B cell (primary cell): Measurements from ENCODE around the gene GNA15. TPM values are rescaled to one million over a fixed set of nuclear protein-coding genes. Genes with fewer than 3 reads are reported as not detected.

ENCODE experiments used
- ATAC-seq: fragments of 200-7000 bp; cut with Tn5 transposase; one replicate; pipeline ENCODE4 v1.10.0; 2021; ENCODE audit warnings: low read depth, mild to moderate bottlenecking, moderate number of reproducible peaks, moderate library complexity
- CTCF ChIA-PET: fragments of 350-600 bp; sonication (Branson Sonifier 250); formaldehyde crosslinking; loops from one replicate; lab custom pipeline; 2021; ENCODE audit warnings: antibody characterized with exemption, inconsistent platforms; lab: Charles Lee
- POLR2A ChIA-PET: fragments of 350-600 bp; sonication (Branson Sonifier 250); formaldehyde crosslinking; loops from one replicate; lab custom pipeline; 2021; ENCODE audit warnings: antibody characterized with exemption; lab: Charles Lee
- DNase-seq: peaks from one replicate; pipeline ENCODE4 v3.0.0; 2013
- H2AFZ ChIP-seq: 2 replicates; pipeline ENCODE4 v1.6.1; 2012; ENCODE audit warnings: mild to moderate bottlenecking, low read depth, low read length; ENCODE audit not compliant: insufficient read depth, poor library complexity, severe bottlenecking
- H3K27ac ChIP-seq, 2 donors: 1 replicate in 1 of 2; 2 replicates in 1 of 2; pipeline ENCODE4 v1.5.1; 2012 to 2013; ENCODE audit warnings: low read length in 2 of 2, mild to moderate bottlenecking in 2 of 2, moderate library complexity in 1 of 2
- H3K27me3 ChIP-seq, 4 experiments: fragments of 200-600 bp in 1 of 4; sonication (generic) in 1 of 4; replicated peaks in 1 of 4; 1 replicate in 2 of 4; 2 replicates in 2 of 4; pipeline versions ENCODE4 v1.6.1 to v1.7.0; 2013 to 2016; ENCODE audit warnings: low read length in 3 of 4, mild to moderate bottlenecking in 2 of 4, mixed read lengths in 1 of 4, moderate library complexity in 1 of 4; ENCODE audit not compliant: insufficient read depth in 4 of 4, control insufficient read depth in 3 of 4; ENCODE audit errors: control extremely low read depth in 1 of 4
- H3K36me3 ChIP-seq, 2 experiments: replicated peaks in 1 of 2; 1 replicate in 1 of 2; 2 replicates in 1 of 2; pipeline versions ENCODE4 v1.6.1 to v1.7.1; 2013; ENCODE audit warnings: low read length in 1 of 2; ENCODE audit not compliant: insufficient read depth in 2 of 2, control insufficient read depth in 1 of 2; ENCODE audit errors: control extremely low read depth in 1 of 2, extremely low read depth in 1 of 2
- H3K4me1 ChIP-seq, 2 donors: fragments of 200-600 bp in 1 of 2; sonication (generic) in 1 of 2; 1 replicate in 1 of 2; 2 replicates in 1 of 2; pipeline versions ENCODE4 v1.5.1 to v1.6.1; 2013 to 2017; ENCODE audit warnings: low read length in 2 of 2; ENCODE audit not compliant: control insufficient read depth in 2 of 2, insufficient read depth in 2 of 2
- H3K4me2 ChIP-seq: replicated peaks from 2 replicates; pipeline ENCODE3; 2012; ENCODE audit warnings: mild to moderate bottlenecking, low read depth, low read length; ENCODE audit not compliant: poor library complexity, severe bottlenecking
- H3K4me3 ChIP-seq, 5 experiments: fragments of 200-600 bp in 1 of 5; sonication (generic) in 1 of 5; 1 replicate in 3 of 5; 2 replicates in 2 of 5; pipeline versions ENCODE4 v1.5.1 to v1.7.0; 2011 to 2016; ENCODE audit warnings: low read length in 4 of 5, mild to moderate bottlenecking in 4 of 5, low read depth in 2 of 5, control low read depth in 1 of 5, moderate library complexity in 1 of 5; ENCODE audit not compliant: insufficient read depth in 1 of 5; ENCODE audit errors: control extremely low read depth in 1 of 5, extremely low read depth in 1 of 5
- H3K79me2 ChIP-seq: fragments of 200-600 bp; sonication (generic); one replicate; pipeline ENCODE4 v1.6.0; 2016; ENCODE audit warnings: low read length; ENCODE audit not compliant: control insufficient read depth, insufficient read depth
- H3K9ac ChIP-seq: fragments of 200-600 bp; sonication (generic); 2 replicates; pipeline ENCODE4 v1.6.1; 2017; ENCODE audit warnings: mild to moderate bottlenecking, low read length, moderate library complexity
- H3K9me3 ChIP-seq, 3 donors: one replicate each; pipeline versions ENCODE4 v1.6.1 to v1.7.1; 2013; ENCODE audit warnings: low read length in 2 of 3; ENCODE audit not compliant: control insufficient read depth in 2 of 3, insufficient read depth in 1 of 3; ENCODE audit errors: control extremely low read depth in 1 of 3
- H4K20me1 ChIP-seq: 2 replicates; pipeline ENCODE4 v1.6.0; 2012; ENCODE audit warnings: mild to moderate bottlenecking, low read length; ENCODE audit not compliant: insufficient read depth, control insufficient read depth, poor library complexity, severe bottlenecking
- H3K27ac Mint-ChIP-seq: one replicate; pipeline ENCODE4 v1.8.0; 2021; ENCODE audit warnings: mixed read lengths
- H3K27me3 Mint-ChIP-seq: one replicate; pipeline ENCODE4 v1.8.0; 2021; ENCODE audit warnings: mixed read lengths
- H3K4me1 Mint-ChIP-seq: one replicate; pipeline ENCODE4 v1.8.0; 2021; ENCODE audit warnings: mixed read lengths
- H3K4me3 Mint-ChIP-seq: one replicate; pipeline ENCODE4 v1.8.0; 2021; ENCODE audit warnings: mixed read lengths
- H3K9me3 Mint-ChIP-seq: one replicate; pipeline ENCODE4 v1.8.0; 2022; ENCODE audit warnings: mixed read lengths; ENCODE audit not compliant: insufficient read depth
- EZH2 ChIP-seq: IDR thresholded peaks from 2 replicates; pipeline ENCODE4 v1.6.1; 2012; ENCODE audit warnings: borderline replicate concordance, low read depth, mild to moderate bottlenecking, moderate library complexity, low read length; ENCODE audit not compliant: insufficient read depth, poor library complexity, severe bottlenecking
- WGBS: methylation state at CpG from one replicate; pipeline ENCODE4 v1.1.5; 2013; ENCODE audit warnings: missing lambda C conversion rate; ENCODE audit not compliant: insufficient coverage; 5-methylcytosine and 5-hydroxymethylcytosine counted together
- intact Hi-C: fragments of 100-400 bp; cut with micrococcal nuclease; formaldehyde crosslinking; loops from one replicate; pipeline ENCODE4 v1.10.0; 2022
- polyA plus RNA-seq: library from polyadenylated mRNA; depleted of rRNA; stranded (reverse); fragments of >200 nt; gene quantifications from 2 replicates; pipeline ENCODE4 v1.2.3, GENCODE V29; 2012
- total RNA-seq, 2 donors: library from RNA; stranded (reverse); fragments of 120-200 nt in 1 of 2; gene quantifications; 1 replicate in 1 of 2; 2 replicates in 1 of 2; pipeline versions ENCODE4 v1.2.3 to v1.2.4, GENCODE V29; 2013 to 2022
- TF ChIP-seq, protein P1 (sequence below): fragments of 200-600 bp; IDR thresholded peaks from one replicate; pipeline ENCODE4 v1.8.0; 2022; ENCODE audit warnings: antibody characterized with exemption, mild to moderate bottlenecking

Gene GNA15
- total and polyA plus RNA-seq, 2 donors (not counting 1 experiment from before 2014, with no cell fraction given), result 0.37 to 0.52 TPM

DNA sequence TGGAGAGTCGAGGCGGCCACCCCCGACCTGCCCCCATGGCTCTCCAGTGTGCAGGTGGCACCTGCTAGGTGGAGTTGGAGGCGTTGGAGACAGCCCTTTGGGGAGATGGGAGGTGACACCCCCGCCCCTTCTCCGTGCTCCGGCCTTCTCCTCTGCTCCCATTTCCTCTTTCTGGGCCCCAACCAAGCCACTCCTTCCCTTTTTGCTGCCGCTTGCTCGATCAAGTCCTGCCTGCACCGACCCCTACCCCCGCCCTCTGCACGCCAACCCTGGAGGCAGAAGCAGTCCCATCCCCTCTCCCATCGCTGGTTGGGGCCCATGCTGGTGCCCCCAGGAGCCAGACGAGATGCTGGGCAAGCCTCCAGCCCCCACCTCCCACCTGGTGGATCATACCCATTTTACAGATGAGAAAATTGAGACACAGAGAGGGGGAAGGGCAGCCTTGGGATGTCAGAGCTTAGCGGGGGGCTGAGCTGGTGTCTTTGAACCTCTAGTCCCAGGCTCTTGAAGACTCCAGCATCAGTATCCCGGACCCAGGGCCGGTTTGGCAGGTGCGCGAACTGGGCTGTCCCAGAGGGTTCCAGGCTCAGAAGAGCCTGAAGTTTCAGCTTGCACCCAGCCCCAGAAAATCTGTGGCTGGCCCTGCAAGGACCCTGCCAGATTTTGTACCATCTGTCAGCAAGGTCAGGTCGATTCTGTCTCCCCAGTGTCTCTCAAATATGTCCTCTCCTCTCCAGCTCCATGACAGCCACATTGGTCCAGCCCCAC, 10.3 kb downstream of the GNA15 start:
- intact Hi-C loops, result loop anchor here (1.0 kb wide), 1 partner anchor 17 kb away; no protein-coding TSS in a partner anchor
- DNase-seq (peak; percentile 38), ATAC-seq (no peak)
- Histone ChIP-seq H2AFZ (no peak overlapping the region), H3K4me2 (peak overlapping the region; percentile 39), H3K4me1 (peaks cover 17 to 21% of the 10 kb centered on the region in 2 donors), H3K79me2 (no peaks in the 10 kb centered on the region), H3K9me3 (peaks cover 0 to 7% (median 0%) of the 10 kb centered on the region in 3 donors), H3K9ac (no peak overlapping the region), H3K27ac (no peak overlapping the region), H4K20me1 (no peaks in the 10 kb centered on the region), H3K4me3 (no peak overlapping the region), H3K27me3 (peaks cover 0 to 5% (median 2%) of the 10 kb centered on the region in 4 experiments), H3K36me3 (no peaks in the 10 kb centered on the region)
- Mint-ChIP-seq H3K27ac (no peak overlapping the region), H3K4me3 (no peak overlapping the region), H3K27me3 (peaks cover 3% of the 10 kb centered on the region), H3K9me3 (no peaks in the 10 kb centered on the region), H3K4me1 (peaks cover 17% of the 10 kb centered on the region)
- POLR2A ChIA-PET, result no interaction called here
- no peak for TF ChIP-seq EZH2
- TF ChIP-seq, protein P1, sequence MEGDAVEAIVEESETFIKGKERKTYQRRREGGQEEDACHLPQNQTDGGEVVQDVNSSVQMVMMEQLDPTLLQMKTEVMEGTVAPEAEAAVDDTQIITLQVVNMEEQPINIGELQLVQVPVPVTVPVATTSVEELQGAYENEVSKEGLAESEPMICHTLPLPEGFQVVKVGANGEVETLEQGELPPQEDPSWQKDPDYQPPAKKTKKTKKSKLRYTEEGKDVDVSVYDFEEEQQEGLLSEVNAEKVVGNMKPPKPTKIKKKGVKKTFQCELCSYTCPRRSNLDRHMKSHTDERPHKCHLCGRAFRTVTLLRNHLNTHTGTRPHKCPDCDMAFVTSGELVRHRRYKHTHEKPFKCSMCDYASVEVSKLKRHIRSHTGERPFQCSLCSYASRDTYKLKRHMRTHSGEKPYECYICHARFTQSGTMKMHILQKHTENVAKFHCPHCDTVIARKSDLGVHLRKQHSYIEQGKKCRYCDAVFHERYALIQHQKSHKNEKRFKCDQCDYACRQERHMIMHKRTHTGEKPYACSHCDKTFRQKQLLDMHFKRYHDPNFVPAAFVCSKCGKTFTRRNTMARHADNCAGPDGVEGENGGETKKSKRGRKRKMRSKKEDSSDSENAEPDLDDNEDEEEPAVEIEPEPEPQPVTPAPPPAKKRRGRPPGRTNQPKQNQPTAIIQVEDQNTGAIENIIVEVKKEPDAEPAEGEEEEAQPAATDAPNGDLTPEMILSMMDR, result no peak
- CTCF ChIA-PET, result interaction anchor here (0.9 to 3.2 kb wide), 6 partner anchors 10 to 183 kb away, joined by 3 to 25 read pairs (median 3); partner anchors contain the start of gene GNA15
- WGBS, result 39% methylated on average over 18 of the region's 20 CpGs

GRCh38 chr19:3146677-3147100, 10.9 kb downstream of the GNA15 start:
- H3K9me3 Mint-ChIP-seq, result no peaks in the 10 kb centered on the region
- DNase-seq, result peak; percentile 63
- H3K27ac ChIP-seq, result no peak overlapping the region
- H4K20me1 ChIP-seq, result no peaks in the 10 kb centered on the region
- no peaks in the 10 kb centered on the region for H3K36me3 ChIP-seq
- no peak overlapping the region for H3K9ac ChIP-seq
- no peaks in the 10 kb centered on the region for H3K79me2 ChIP-seq
- H3K9me3 ChIP-seq, result peaks cover 0 to 10% (median 0%) of the 10 kb centered on the region in 3 donors
- WGBS, result 73% methylated on average over 5 of the region's 5 CpGs
- H3K27me3 ChIP-seq, result peaks cover 0 to 5% (median 2%) of the 10 kb centered on the region in 4 experiments
- intact Hi-C loops, result loop anchor here (1.0 kb wide), 1 partner anchor 17 kb away; no protein-coding TSS in a partner anchor
- ChIA-PET POLR2A (no interaction called here), CTCF (interaction anchor here (0.7 to 3.2 kb wide), 8 partner anchors 11 to 184 kb away, joined by 3 to 25 read pairs (median 3); partner anchors contain the start of gene GNA15)
- no peak for ATAC-seq
- H2AFZ ChIP-seq, result no peak overlapping the region
- TF ChIP-seq, protein P1, result peak; percentile 85
- TF ChIP-seq EZH2, result no peak
- H3K4me3 ChIP-seq, result no peak overlapping the region
- H3K27me3 Mint-ChIP-seq, result peaks cover 3% of the 10 kb centered on the region
- peaks cover 17% of the 10 kb centered on the region for H3K4me1 Mint-ChIP-seq
- no peak overlapping the region for H3K4me3 Mint-ChIP-seq
- H3K27ac Mint-ChIP-seq, result no peak overlapping the region
- H3K4me1 ChIP-seq, result peaks cover 13 to 16% of the 10 kb centered on the region in 2 donors
- no peak overlapping the region for H3K4me2 ChIP-seq
